Colonic mucosa (tissue), 4 donors: Measurements from ENCODE around the gene GMPR2. TPM values are rescaled to one million over a fixed set of nuclear protein-coding genes. Genes with fewer than 3 reads are reported as not detected.

Experiments
- DNase-seq: peaks from one replicate; pipeline ENCODE4 v3.0.0-alpha.2; 2020
- H3K27ac ChIP-seq: fragments of 200-600 bp; one replicate; pipeline ENCODE4 v1.8.0; 2021
- H3K27me3 ChIP-seq: fragments of 200-600 bp; one replicate; pipeline ENCODE4 v1.8.0; 2021
- H3K36me3 ChIP-seq: fragments of 200-600 bp; one replicate; pipeline ENCODE4 v1.8.0; 2021
- H3K4me1 ChIP-seq: fragments of 200-600 bp; one replicate; pipeline ENCODE4 v1.8.0; 2021; ENCODE audit warnings: mild to moderate bottlenecking
- H3K4me3 ChIP-seq: fragments of 200-600 bp; one replicate; pipeline ENCODE4 v1.8.0; 2021
- H3K9ac ChIP-seq, 2 donors: one replicate each; pipeline ENCODE4 v1.7.0; 2013; ENCODE audit warnings: control low read depth in 2 of 2, low read depth in 2 of 2, low read length in 2 of 2
- H3K9me3 ChIP-seq: fragments of 200-600 bp; one replicate; pipeline ENCODE4 v1.8.0; 2021
- CTCF ChIP-seq: fragments of 200-600 bp; IDR thresholded peaks from one replicate; pipeline ENCODE4 v1.8.0; 2022; ENCODE audit warnings: antibody characterized with exemption, mild to moderate bottlenecking
- intact Hi-C: fragments of 100-400 bp; cut with DNase I; formaldehyde crosslinking; loops from one replicate; pipeline ENCODE4 v1.14.1; 2022
- total RNA-seq, 2 donors: library from RNA; stranded (reverse); fragmentation: NEBNext Ultra II Directional in 1 of 2; extraction: Animal tissue kit (Norgen Biotek cat#: 25700) in 1 of 2; gene quantifications; one replicate each; pipeline ENCODE4 v1.2.1, GENCODE V29; 2021
- donor health status: healthy.
- donor health status: DM: no; HTN: no; CAD: no.
- donor health status: DM: no; HTN: no; CAD: no.

GMPR2 gene
- total RNA-seq, 2 donors from 2014 or later, result 57.9 to 68.1 TPM

GRCh38 chr14:24285351-24285750 lies 52.6 kb downstream of the GMPR2 start:
- no peak overlapping the region for H3K4me3 ChIP-seq
- intact Hi-C loops, result no loop called here
- no peaks in the 10 kb centered on the region for H3K9me3 ChIP-seq
- H3K27ac ChIP-seq, result no peak overlapping the region
- H3K9ac ChIP-seq, result no peak overlapping the region
- no peaks in the 10 kb centered on the region for H3K27me3 ChIP-seq
- no peaks in the 10 kb centered on the region for H3K36me3 ChIP-seq
- H3K4me1 ChIP-seq, result no peaks in the 10 kb centered on the region
- DNase-seq, result no peak
- TF ChIP-seq CTCF, result no peak

GRCh38 chr14:24286996-24287395 lies 54.3 kb downstream of the GMPR2 start:
- no peak overlapping the region for H3K27ac ChIP-seq
- no peak for DNase-seq
- intact Hi-C loops, result no loop called here

More at GRCh38 chr14:24286996-24287395, 54.3 kb downstream of the GMPR2 start:
- Histone ChIP-seq H3K4me3 (no peak overlapping the region), H3K9ac (no peak overlapping the region), H3K36me3 (no peaks in the 10 kb centered on the region), H3K9me3 (no peaks in the 10 kb centered on the region), H3K4me1 (no peaks in the 10 kb centered on the region), H3K27me3 (no peaks in the 10 kb centered on the region)
- no peak for TF ChIP-seq CTCF

Other genes starting within 250 kb of the GMPR2 start
- gene DHRS4L2, start 244.0 kb upstream of the GMPR2 start, total RNA-seq, result 10 to 100 TPM; 32.5 to 43.8 TPM
- gene CARMIL3, start 180.9 kb upstream of the GMPR2 start, total RNA-seq, result 1 to 10 TPM in 1 of 2 donors, under 1 TPM in 1; 0.29 to 2.1 TPM
- under 1 TPM in 1 of 2 donors, not detected in 1; 0.45 TPM for gene CPNE6, start 161.4 kb upstream of the GMPR2 start, total RNA-seq
- gene PCK2, start 138.6 kb upstream of the GMPR2 start, total RNA-seq, result 100 to 1,000 TPM; 133 to 173 TPM
- 100 to 1,000 TPM in 1 of 2 donors, 10 to 100 TPM in 1; 89.2 to 106 TPM for gene DCAF11, start 118.2 kb upstream of the GMPR2 start, total RNA-seq
- gene NRL, start 118.0 kb upstream of the GMPR2 start, total RNA-seq, result 1 to 10 TPM in 1 of 2 donors, under 1 TPM in 1; 0.88 to 2.7 TPM
- 1 to 10 TPM in 1 of 2 donors, under 1 TPM in 1; 0.85 to 1.5 TPM for gene FITM1, start 102.3 kb upstream of the GMPR2 start, total RNA-seq
- 100 to 1,000 TPM; 199 to 235 TPM for gene PSME1, start 96.7 kb upstream of the GMPR2 start, total RNA-seq
- 10 to 100 TPM; 21.1 to 49.6 TPM for gene EMC9, start 91.3 kb upstream of the GMPR2 start, total RNA-seq
- gene PSME2, start 86.3 kb upstream of the GMPR2 start, total RNA-seq, result 100 to 1,000 TPM; 151 to 320 TPM
- 10 to 100 TPM; 36.1 to 70.4 TPM for gene RNF31, start 85.4 kb upstream of the GMPR2 start, total RNA-seq
- gene IRF9, start 71.7 kb upstream of the GMPR2 start, total RNA-seq, result 10 to 100 TPM; 54.4 to 57.5 TPM
- 1 to 10 TPM; 5.1 TPM for gene REC8, start 60.8 kb upstream of the GMPR2 start, total RNA-seq
- gene IPO4, start 44.1 kb upstream of the GMPR2 start, total RNA-seq, result 10 to 100 TPM; 19.3 to 78.2 TPM
- gene TM9SF1, start 37.5 kb upstream of the GMPR2 start, total RNA-seq, result 10 to 100 TPM; 58.8 to 65.6 TPM
- under 1 TPM; 0.19 to 0.49 TPM for gene TSSK4, start 27.2 kb upstream of the GMPR2 start, total RNA-seq
- 10 to 100 TPM; 47.8 to 48.0 TPM for gene CHMP4A, start 19.4 kb upstream of the GMPR2 start, total RNA-seq
- 10 to 100 TPM in 1 of 2 donors, 1 to 10 TPM in 1; 8.2 to 10.9 TPM for gene MDP1, start 16.9 kb upstream of the GMPR2 start, total RNA-seq
- gene NEDD8, start 562 bp upstream of the GMPR2 start, total RNA-seq, result 100 to 1,000 TPM; 126 to 150 TPM
- 10 to 100 TPM; 45.5 to 45.7 TPM for gene TINF2, start 9.7 kb downstream of the GMPR2 start, total RNA-seq
- gene TGM1, start 30.2 kb downstream of the GMPR2 start, total RNA-seq, result 1 to 10 TPM in 1 of 2 donors, under 1 TPM in 1; 0.40 to 3.9 TPM
- 10 to 100 TPM; 37.3 to 38.3 TPM for gene RABGGTA, start 38.7 kb downstream of the GMPR2 start, total RNA-seq
- gene DHRS1, start 66.9 kb downstream of the GMPR2 start, total RNA-seq, result 10 to 100 TPM; 38.0 to 42.4 TPM
- 10 to 100 TPM; 23.8 to 49.8 TPM for gene NOP9, start 66.9 kb downstream of the GMPR2 start, total RNA-seq
- gene CIDEB, start 75.0 kb downstream of the GMPR2 start, total RNA-seq, result 10 to 100 TPM in 1 of 2 donors, 1 to 10 TPM in 1; 7.7 to 12.9 TPM
- gene LTB4R2, start 77.2 kb downstream of the GMPR2 start, total RNA-seq, result 1 to 10 TPM; 2.7 to 7.8 TPM
- 1 to 10 TPM; 1.5 to 4.0 TPM for gene LTB4R, start 78.6 kb downstream of the GMPR2 start, total RNA-seq
- gene ADCY4, start 102.1 kb downstream of the GMPR2 start, total RNA-seq, result 10 to 100 TPM in 1 of 2 donors, 1 to 10 TPM in 1; 6.7 to 10.2 TPM
- 10 to 100 TPM; 30.1 to 38.2 TPM for gene RIPK3, start 107.1 kb downstream of the GMPR2 start, total RNA-seq
- 10 to 100 TPM; 11.2 to 24.0 TPM for gene NFATC4, start 135.3 kb downstream of the GMPR2 start, total RNA-seq
- gene NYNRIN, start 166.1 kb downstream of the GMPR2 start, total RNA-seq, result 10 to 100 TPM; 13.0 to 26.7 TPM
- gene CBLN3, start 196.7 kb downstream of the GMPR2 start, total RNA-seq, result 1 to 10 TPM; 1.8 to 2.0 TPM
- gene KHNYN, start 197.0 kb downstream of the GMPR2 start, total RNA-seq, result 10 to 100 TPM; 82.6 to 90.4 TPM
- 10 to 100 TPM; 32.5 to 40.9 TPM for gene SDR39U1, start 209.8 kb downstream of the GMPR2 start, total RNA-seq